ENCODE results near the gene GRAMD1A. TPM values are rescaled to one million over a fixed set of nuclear protein-coding genes. Genes with fewer than 3 reads are reported as not detected.

The GRAMD1A gene
- total and polyA plus RNA-seq, 11 donors, result 21.8 to 64.5 (median 31.3) TPM

- ATAC-seq, result no peak
- intact Hi-C loops (cut with DNase I), result no loop called here
Measured at GRCh38 chr19:35052599-35053190, 52.6 kb downstream of the GRAMD1A start.

GRCh38 chr19:35053667-35054293, 53.7 kb downstream of the GRAMD1A start:
- Histone ChIP-seq H3K9me3 (no peaks in the 10 kb centered on the region), H3K27me3 (peaks cover 0 to 7% (median 0%) of the 10 kb centered on the region in 9 donors), H3K36me3 (no peaks in the 10 kb centered on the region), H3K4me3 (no peak overlapping the region), H3K4me1 (peaks cover 0 to 14% (median 6%) of the 10 kb centered on the region in 12 donors), H3K27ac (peak overlapping the region in 1 of 12 donors; percentile 25)
- TF ChIP-seq POLR2A (IDR thresholded peaks at IDR 0.05) (no peak), CTCF (IDR thresholded peaks at IDR 0.05) (no peak)
- DNase-seq (peak in 1 of 5 donors; percentile 14), ATAC-seq (no peak)
- 81 to 94% (median 90%) methylated on average over 9 of the region's 9 CpGs for WGBS, 4 donors
- intact Hi-C loops (cut with DNase I), result no loop called here

More at GRCh38 chr19:35052599-35053190, 52.6 kb downstream of the GRAMD1A start:
- no peak for TF ChIP-seq CTCF (IDR thresholded peaks at IDR 0.05)
- TF ChIP-seq POLR2A (IDR thresholded peaks at IDR 0.05), result no peak
- Histone ChIP-seq H3K4me3 (no peak overlapping the region), H3K27ac (peak overlapping the region in 1 of 12 donors; percentile 25), H3K36me3 (no peaks in the 10 kb centered on the region), H3K4me1 (peaks cover 0 to 17% (median 6%) of the 10 kb centered on the region in 12 donors), H3K9me3 (no peaks in the 10 kb centered on the region), H3K27me3 (peaks cover 0 to 7% (median 0%) of the 10 kb centered on the region in 9 donors)
- 61 to 69% (median 62%) methylated on average over 8 of the region's 8 CpGs for WGBS, 4 donors
- no peak for DNase-seq

- WGBS, 4 donors, result 88 to 93% (median 89%) methylated on average over 8 to 9 of the region's 9 CpGs
- no peak for TF ChIP-seq POLR2A (IDR thresholded peaks at IDR 0.05)
- no peak for TF ChIP-seq CTCF (IDR thresholded peaks at IDR 0.05)
- H3K4me1 ChIP-seq, result peaks cover 0 to 6% (median 1%) of the 10 kb centered on the region in 12 donors
- no peak for ATAC-seq
- no peak for DNase-seq
- no peaks in the 10 kb centered on the region for H3K9me3 ChIP-seq
- peaks cover 0 to 7% (median 0%) of the 10 kb centered on the region in 9 donors for H3K27me3 ChIP-seq
- no peak overlapping the region for H3K4me3 ChIP-seq
- intact Hi-C loops (cut with DNase I), result no loop called here
- no peak overlapping the region for H3K27ac ChIP-seq
- no peaks in the 10 kb centered on the region for H3K36me3 ChIP-seq
Measured at GRCh38 chr19:35054626-35055025, 54.5 kb downstream of the GRAMD1A start.

GRCh38 chr19:35055715-35056179, 55.6 kb downstream of the GRAMD1A start:
- Histone ChIP-seq H3K27ac (no peak overlapping the region), H3K9me3 (no peaks in the 10 kb centered on the region), H3K4me1 (peaks cover 0 to 6% (median 0%) of the 10 kb centered on the region in 12 donors), H3K4me3 (no peak overlapping the region), H3K36me3 (no peaks in the 10 kb centered on the region), H3K27me3 (peaks cover 0 to 7% (median 0%) of the 10 kb centered on the region in 9 donors)
- TF ChIP-seq POLR2A (IDR thresholded peaks at IDR 0.05) (no peak), CTCF (IDR thresholded peaks at IDR 0.05) (peak in 2 of 12 donors; percentile 12 to 14)
- DNase-seq, result no peak
- 36 to 46% (median 41%) methylated on average over 3 of the region's 3 CpGs for WGBS, 4 donors
- ATAC-seq, result no peak
- intact Hi-C loops (cut with DNase I), result no loop called here
